Peyer's patch (tissue), 4 donors: ENCODE data around the gene SHISA5. TPM values are rescaled to one million over a fixed set of nuclear protein-coding genes. Genes with fewer than 3 reads are reported as not detected.
"Not testable (repeated sequence)": the region's sequence is repeated elsewhere in the genome, so short reads cannot be mapped to it uniquely, and the experiment has no call there.

ENCODE experiments used
- DNase-seq, 3 donors: peaks; one replicate each; pipeline ENCODE4 v3.0.0-alpha.2; 2017 to 2019
- H3K27ac ChIP-seq, 4 donors: fragments of 200-600 bp; sonication (generic); one replicate each; pipeline ENCODE4 v1.5.1; 2016 to 2019
- H3K27me3 ChIP-seq, 2 donors: fragments of 200-600 bp; sonication (generic); one replicate each; pipeline ENCODE4 v1.5.1; 2019
- H3K36me3 ChIP-seq, 3 donors: fragments of 200-600 bp; sonication (generic); one replicate each; pipeline ENCODE4 v1.5.1; 2016 to 2019
- H3K4me1 ChIP-seq, 4 donors: fragments of 200-600 bp; sonication (generic); one replicate each; pipeline ENCODE4 v1.5.1; 2016 to 2019
- H3K4me3 ChIP-seq, 4 donors: fragments of 200-600 bp; sonication (generic); 1 replicate in 3 of 4; 2 replicates in 1 of 4; pipeline ENCODE4 v1.5.1; 2016 to 2019; ENCODE audit warnings: mild to moderate bottlenecking in 1 of 4
- H3K9me3 ChIP-seq, 4 donors: fragments of 200-600 bp; sonication (generic); one replicate each; pipeline ENCODE4 v1.5.1; 2016 to 2019; ENCODE audit warnings: mild to moderate bottlenecking in 1 of 4
- POLR2A ChIP-seq, 2 donors: fragments of 450-650 bp; IDR thresholded peaks; one replicate each; pipeline ENCODE4 v1.5.1; 2017; ENCODE audit warnings: antibody characterized with exemption in 2 of 2, mild to moderate bottlenecking in 2 of 2, moderate library complexity in 2 of 2
- total RNA-seq, 4 donors: library from RNA; depleted of rRNA; stranded (reverse); fragments of >200 nt; gene quantifications; one replicate each; pipeline ENCODE4 v1.1.0, GENCODE V29; 2016
- TF ChIP-seq, protein P1 (sequence below), 6 experiments: fragments of 450-650 bp in 4 of 6; fragments of 200-600 bp in 2 of 6; sonication (generic) in 1 of 6; IDR thresholded peaks; one replicate each; pipeline ENCODE4 v1.5.1; 2017 to 2019; ENCODE audit warnings: antibody characterized with exemption in 6 of 6, mild to moderate bottlenecking in 3 of 6, moderate library complexity in 1 of 6

The SHISA5 gene
- total RNA-seq, 4 donors from 2014 or later = 60.2 to 149 (median 110) TPM

DNA sequence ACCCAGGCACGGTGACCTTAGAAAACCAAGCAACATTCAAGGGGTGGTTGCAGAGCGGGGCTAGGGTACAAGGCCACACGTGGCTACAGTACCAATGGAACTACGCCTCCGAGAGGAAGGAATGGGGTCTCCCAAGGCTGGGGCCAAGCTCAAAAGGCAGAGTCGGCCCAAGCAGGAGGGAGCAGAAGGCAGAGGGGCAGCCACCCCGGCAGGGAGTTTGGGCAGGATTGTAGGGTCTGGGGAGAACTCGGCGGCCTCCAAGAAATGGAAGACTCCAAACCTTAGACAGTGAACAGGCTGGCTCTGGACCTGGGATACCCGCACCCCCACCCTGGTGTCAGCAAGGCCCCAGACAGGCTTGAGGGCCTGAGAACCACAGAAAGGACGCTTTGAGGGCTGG is 28.8 kb downstream of the SHISA5 start:
- Histone ChIP-seq H3K4me1 (peaks cover 0 to 22% (median 17%) of the 10 kb centered on the region in 4 donors), H3K27ac (no peak overlapping the region), H3K9me3 (no peaks in the 10 kb centered on the region), H3K27me3 (no peaks in the 10 kb centered on the region), H3K36me3 (no peaks in the 10 kb centered on the region), H3K4me3 (no peak overlapping the region)
- DNase-seq = no peak
- no peak for TF ChIP-seq POLR2A (IDR thresholded peaks at IDR 0.05)
- TF ChIP-seq, protein P1, sequence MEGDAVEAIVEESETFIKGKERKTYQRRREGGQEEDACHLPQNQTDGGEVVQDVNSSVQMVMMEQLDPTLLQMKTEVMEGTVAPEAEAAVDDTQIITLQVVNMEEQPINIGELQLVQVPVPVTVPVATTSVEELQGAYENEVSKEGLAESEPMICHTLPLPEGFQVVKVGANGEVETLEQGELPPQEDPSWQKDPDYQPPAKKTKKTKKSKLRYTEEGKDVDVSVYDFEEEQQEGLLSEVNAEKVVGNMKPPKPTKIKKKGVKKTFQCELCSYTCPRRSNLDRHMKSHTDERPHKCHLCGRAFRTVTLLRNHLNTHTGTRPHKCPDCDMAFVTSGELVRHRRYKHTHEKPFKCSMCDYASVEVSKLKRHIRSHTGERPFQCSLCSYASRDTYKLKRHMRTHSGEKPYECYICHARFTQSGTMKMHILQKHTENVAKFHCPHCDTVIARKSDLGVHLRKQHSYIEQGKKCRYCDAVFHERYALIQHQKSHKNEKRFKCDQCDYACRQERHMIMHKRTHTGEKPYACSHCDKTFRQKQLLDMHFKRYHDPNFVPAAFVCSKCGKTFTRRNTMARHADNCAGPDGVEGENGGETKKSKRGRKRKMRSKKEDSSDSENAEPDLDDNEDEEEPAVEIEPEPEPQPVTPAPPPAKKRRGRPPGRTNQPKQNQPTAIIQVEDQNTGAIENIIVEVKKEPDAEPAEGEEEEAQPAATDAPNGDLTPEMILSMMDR (IDR thresholded peaks at IDR 0.05) = no peak

DNA sequence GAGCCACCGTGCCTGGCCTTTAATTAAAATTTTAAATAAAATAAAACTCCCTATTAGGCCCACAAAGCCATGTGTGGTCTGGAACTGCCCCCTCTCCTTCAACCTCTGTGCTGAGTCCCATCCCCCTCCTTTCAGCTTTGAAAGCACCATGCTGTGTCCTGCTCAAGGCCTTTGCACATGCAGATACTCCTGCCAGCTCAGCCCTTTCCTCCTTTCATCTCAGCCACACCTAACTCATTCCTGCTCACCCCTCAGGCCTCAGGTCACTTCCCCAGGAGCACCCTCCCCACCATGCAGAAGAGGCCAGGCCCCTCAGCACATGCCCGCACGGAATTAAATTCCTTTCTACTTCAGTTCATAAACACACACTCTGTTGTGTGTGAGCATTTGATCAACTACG is 29.4 kb downstream of the SHISA5 start:
- H3K27ac ChIP-seq = no peak overlapping the region
- no peak overlapping the region for H3K4me3 ChIP-seq
- H3K27me3 ChIP-seq = no peaks in the 10 kb centered on the region
- DNase-seq = no peak
- no peaks in the 10 kb centered on the region for H3K36me3 ChIP-seq
- H3K4me1 ChIP-seq = peaks cover 0 to 28% (median 22%) of the 10 kb centered on the region in 4 donors
- H3K9me3 ChIP-seq = no peaks in the 10 kb centered on the region
- TF ChIP-seq, protein P1 (IDR thresholded peaks at IDR 0.05) = no peak
- TF ChIP-seq POLR2A (IDR thresholded peaks at IDR 0.05) = no peak

DNA sequence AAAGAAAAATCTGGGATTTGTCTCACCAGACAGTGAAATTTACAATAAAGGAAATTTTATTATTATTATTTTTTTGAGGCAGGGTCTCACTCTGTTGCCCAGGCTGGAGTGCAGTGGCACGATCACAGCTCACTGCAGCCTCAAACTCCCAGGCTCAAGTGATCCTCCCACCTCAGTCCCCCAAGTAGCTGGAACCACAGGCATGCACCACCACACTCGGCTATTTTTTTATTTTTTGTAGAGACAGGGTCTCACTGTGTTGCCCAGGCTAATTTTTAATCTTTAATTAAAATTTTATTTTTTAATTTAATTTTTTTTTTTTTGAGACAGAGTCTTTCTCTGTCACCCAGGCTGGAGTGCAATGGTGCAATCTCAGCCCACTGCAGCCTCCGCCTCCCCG is 29.9 kb downstream of the SHISA5 start:
- not testable (repeated sequence) for DNase-seq, H3K4me3 ChIP-seq
- H3K27ac ChIP-seq = peak overlapping the region in 2 of 4 donors; percentile 96

DNA sequence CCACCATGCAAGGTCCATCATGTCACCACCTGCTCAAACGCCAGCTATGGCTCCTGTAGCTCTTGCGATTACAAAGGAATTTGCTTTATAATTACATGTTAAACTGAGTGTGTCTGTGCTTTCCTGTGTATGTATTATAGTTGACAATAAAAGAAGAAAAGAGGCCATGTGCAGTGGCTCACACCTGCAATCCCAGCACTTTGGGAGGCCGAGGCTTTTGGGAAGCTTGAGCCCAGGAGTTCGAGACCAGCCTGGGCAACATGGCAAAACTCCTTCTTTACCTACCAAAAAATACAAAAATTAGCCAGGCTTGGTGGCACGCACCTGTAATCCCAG is 30.4 kb downstream of the SHISA5 start:
- H3K27me3 ChIP-seq = no peaks in the 10 kb centered on the region
- H3K4me3 ChIP-seq = no peak overlapping the region
- no peaks in the 10 kb centered on the region for H3K9me3 ChIP-seq
- peaks cover 0 to 7% (median 0%) of the 10 kb centered on the region in 3 donors for H3K36me3 ChIP-seq
- H3K4me1 ChIP-seq = peaks cover 0 to 38% (median 25%) of the 10 kb centered on the region in 4 donors
- peak overlapping the region; percentile 90 to 96 (median 95) for H3K27ac ChIP-seq
- no peak for DNase-seq
- TF ChIP-seq, protein P1 (IDR thresholded peaks at IDR 0.05) = peak in 1 of 6 experiments; percentile 1
- TF ChIP-seq POLR2A (IDR thresholded peaks at IDR 0.05) = no peak

More for the DNA sequence above, 29.9 kb downstream of the SHISA5 start:
- peaks cover 0 to 34% (median 25%) of the 10 kb centered on the region in 4 donors for H3K4me1 ChIP-seq
- not testable (repeated sequence) for H3K36me3 ChIP-seq, H3K27me3 ChIP-seq, H3K9me3 ChIP-seq

DNA sequence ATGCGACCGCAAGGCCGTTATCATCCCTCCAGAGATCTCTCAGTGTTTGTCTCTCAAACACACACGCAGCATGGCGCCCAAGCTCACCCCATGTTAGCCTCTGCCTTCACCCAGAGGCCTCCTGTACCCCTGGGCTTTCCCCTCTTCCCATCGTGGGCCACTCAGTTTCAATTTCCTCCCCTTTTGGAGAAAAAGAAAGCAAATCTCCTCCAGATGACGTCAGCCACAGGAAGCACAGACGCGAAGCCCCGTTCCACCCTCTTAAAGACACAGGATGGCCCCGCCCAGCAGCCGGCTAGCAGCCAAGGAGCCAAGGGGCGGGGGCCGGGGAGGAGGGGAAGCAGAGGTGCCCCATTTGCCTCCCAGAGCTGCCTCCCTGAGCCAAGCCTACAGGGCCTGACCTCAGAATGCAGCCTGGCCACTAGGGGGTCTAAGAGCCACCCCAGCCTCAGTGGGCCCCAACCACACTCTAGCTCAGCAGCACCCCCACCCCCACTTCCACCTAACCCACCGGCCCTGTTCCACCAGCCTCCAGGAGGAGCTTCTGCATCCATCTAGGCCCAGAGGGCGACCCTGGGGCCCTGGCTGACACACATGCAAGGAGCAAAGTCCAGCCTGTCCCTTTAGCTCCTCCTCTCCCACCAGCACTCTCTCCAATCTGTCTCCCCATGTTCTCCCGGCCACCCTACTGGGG is 30.9 kb downstream of the SHISA5 start:
- peak; percentile 27 to 71 for TF ChIP-seq POLR2A (IDR thresholded peaks at IDR 0.05)
- TF ChIP-seq, protein P1 (IDR thresholded peaks at IDR 0.05) = peak in 5 of 6 experiments; percentile 25 to 46 (median 43)
- Histone ChIP-seq H3K27ac (peak overlapping the region; percentile 90 to 96 (median 95)), H3K4me1 (peaks cover 0 to 43% (median 28%) of the 10 kb centered on the region in 4 donors)

DNA sequence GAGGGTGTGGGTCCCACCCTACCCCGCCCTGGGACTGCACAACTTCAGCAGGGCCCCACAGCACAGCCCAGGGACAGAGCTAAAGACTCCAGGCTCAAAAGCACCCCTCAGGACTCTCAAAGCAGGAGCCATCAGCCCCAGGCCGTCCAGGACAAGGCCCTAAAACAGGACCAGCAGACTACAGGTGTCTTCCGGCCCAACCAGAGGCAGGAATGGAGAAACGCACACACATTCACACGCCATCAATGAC is 31.4 kb downstream of the SHISA5 start:
- Histone ChIP-seq H3K27me3 (no peaks in the 10 kb centered on the region), H3K4me1 (peaks cover 0 to 48% (median 31%) of the 10 kb centered on the region in 4 donors)
- DNase-seq = no peak

More for the DNA sequence above, 30.9 kb downstream of the SHISA5 start:
- Histone ChIP-seq H3K4me3 (peak overlapping the region; percentile 57 to 71 (median 60)), H3K9me3 (no peaks in the 10 kb centered on the region), H3K27me3 (no peaks in the 10 kb centered on the region), H3K36me3 (peaks cover 0 to 12% (median 0%) of the 10 kb centered on the region in 3 donors)
- DNase-seq = peak; percentile 94 to 99 (median 98)

More for the DNA sequence above, 31.4 kb downstream of the SHISA5 start:
- no peak for TF ChIP-seq POLR2A (IDR thresholded peaks at IDR 0.05)
- TF ChIP-seq, protein P1 (IDR thresholded peaks at IDR 0.05) = no peak
- no peaks in the 10 kb centered on the region for H3K9me3 ChIP-seq
- H3K27ac ChIP-seq = peak overlapping the region; percentile 90 to 96 (median 95)
- H3K36me3 ChIP-seq = peaks cover 0 to 17% (median 0%) of the 10 kb centered on the region in 3 donors
- peak overlapping the region; percentile 57 to 71 (median 60) for H3K4me3 ChIP-seq
